ENCODE data around the gene NPFFR1.
"Not testable (repeated sequence)": the region's sequence is repeated elsewhere in the genome, so short reads cannot be mapped to it uniquely, and the experiment has no call there.

The NPFFR1 gene

DNA sequence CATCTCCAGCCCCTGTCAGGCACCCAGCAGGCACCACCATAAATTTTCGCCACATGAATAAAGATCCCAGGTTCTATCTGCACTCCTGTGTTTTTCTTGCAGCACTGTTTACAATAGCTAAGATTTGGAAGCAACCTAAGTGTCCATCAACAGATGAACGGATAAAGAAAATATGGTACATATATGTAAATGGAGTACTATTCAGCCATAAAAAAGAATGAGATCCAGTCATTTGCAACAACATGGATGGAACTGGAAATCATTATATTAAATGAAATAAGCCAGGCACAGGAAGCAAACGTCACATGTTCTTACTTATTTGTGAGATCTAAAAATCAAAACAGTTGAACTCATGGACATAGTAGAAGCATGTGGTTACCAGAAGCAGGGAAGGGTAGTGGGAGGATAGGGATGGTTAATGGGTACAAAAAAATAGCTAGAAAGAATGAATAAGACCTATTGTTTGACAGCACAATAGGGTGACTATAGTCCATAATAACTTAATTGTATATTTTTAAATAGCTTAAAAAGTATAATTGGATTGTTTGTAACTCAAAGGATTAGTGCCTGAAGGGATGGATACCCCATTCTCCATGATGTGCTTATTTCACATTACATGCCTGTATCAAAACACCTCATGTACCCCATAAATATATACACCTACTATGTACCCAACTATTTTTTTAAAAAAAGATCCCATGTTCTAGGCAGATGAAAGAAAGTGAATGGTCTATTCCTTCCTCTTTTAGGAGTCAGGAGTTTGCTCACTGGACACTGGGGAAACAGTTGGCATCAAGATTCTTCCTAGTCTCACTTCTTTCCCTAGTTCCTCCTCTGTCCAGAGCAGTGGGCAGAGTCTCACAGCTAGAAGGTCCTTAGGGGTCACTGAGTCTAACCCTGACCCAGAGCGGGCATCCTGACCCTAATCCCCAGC is 1.0 kb upstream of the NPFFR1 start:
- no peak for DNase-seq

DNA sequence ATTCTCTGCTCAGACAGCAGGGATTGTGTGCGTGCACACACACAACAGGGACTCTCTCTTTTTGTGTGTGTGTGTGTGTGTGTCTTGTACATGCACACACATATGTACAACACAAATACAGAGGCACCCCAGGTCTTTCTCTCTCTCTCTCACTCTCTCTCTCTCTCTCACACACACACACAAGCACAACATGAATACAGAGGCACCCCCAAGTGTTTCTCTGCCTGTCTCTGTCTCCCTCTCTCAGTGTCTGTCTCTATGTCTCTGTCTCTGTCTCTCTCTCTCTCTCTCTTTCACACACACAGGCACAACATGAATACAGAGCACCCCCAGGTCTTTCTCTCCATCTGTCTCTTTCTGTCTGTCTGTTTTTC is 746 bp downstream of the NPFFR1 start:
- DNase-seq = no peak

DNA sequence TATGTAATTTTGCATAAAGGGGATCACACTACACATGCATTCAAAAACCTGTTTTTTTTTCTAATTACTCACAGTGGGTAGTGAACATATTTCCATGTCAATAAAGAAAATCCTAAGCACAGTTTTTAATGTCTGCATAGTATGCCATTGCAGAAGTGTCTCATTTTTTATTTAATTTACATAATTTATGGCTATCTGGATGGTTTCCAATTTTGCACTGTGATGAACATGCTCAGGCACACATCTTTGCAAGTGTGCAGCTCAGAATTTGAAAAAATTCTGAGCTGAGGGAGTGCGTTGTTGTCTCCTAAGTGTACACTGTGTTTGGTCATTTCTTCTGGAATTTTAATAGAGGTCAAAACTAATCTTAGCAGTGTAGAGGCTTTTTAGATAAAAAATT is 2.2 kb downstream of the NPFFR1 start:
- no peak for DNase-seq

DNA sequence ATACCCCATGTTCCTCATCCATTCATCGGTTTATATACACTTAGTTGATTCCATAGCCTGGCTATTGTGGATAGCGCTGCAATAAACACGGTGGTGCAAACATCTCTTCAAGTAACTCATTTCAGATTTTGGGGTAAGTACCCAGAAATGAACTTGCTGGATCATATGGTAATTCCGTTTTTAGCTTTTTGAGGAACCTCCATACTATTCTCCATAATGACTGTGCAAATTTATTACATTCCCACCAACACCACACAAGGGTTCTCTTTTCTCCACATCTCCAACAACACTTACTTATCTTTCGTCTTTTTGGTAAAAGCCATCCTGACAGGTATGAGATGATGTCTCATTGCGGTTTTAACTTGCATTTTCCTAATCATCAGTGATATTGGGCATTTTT is 3.7 kb downstream of the NPFFR1 start:
- DNase-seq = no peak

DNA sequence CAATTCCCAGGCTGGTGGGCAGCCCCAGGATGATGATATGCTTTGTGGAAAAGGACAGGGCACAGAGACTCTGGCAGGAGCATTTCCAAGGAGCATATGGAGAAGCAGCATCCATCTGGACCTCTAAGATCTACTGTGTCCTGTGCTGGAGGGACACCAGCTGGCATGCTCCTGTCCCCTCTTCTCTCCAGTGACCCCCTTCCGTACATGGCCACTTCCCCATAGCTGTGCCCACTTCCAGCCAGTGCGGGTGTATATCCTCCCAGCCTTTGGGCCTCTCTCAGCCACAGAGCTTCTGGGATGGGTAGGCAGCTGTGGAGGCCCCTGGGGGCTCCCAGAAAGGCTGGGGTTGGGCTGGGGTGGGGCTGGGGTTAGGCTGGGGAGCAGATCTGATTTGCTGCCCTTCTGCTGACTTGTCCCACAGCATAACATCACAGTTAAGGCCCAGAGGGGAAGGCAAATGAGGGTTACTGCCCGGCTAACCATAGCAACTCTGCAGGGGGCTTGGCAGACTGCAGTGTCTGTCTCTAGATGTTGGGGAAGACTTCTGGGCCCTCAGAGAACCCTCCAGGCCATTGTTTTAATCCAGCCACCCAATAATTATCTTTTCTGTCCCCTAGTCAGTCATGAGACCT is 6.3 kb downstream of the NPFFR1 start:
- DNase-seq = no peak

DNA sequence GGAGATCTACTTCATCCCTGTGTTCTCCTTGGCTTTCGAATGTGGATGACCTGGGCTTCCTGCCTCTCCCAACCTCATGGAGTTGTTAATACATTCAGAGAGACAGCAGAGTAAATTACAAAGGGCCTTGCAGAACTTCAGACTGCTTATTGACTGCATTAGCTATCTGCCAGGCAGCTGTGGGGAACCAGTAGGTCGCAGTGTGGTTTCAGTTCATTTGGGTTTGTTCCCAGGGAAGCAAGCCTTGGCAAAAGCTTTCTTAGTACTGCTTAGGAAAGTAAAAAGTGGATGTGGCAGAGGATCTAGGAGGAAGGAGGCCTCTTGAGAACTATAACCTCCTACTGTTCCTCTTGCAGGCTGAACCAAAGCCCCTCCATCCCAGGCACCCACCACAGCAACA is 9.2 kb downstream of the NPFFR1 start:
- no peak for DNase-seq

DNA sequence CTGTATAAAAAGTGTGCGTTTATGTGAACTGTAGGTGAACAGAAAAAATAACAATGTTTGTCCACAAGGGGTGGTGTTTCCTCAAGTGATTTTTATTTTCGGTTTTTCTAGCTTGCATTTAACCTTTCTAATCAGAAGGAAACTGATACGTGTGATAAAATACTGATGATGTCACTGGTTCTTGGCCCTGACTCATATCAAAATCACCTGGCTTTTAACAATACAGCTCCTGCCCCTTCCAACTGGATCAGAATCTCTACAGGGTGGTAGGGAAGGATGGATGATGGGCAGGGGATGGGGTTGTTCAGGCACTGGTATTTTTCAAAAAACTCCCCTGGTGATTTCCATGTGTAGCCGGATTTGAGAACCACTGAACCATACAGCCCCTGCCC is 10.9 kb downstream of the NPFFR1 start:
- DNase-seq = no peak

DNA sequence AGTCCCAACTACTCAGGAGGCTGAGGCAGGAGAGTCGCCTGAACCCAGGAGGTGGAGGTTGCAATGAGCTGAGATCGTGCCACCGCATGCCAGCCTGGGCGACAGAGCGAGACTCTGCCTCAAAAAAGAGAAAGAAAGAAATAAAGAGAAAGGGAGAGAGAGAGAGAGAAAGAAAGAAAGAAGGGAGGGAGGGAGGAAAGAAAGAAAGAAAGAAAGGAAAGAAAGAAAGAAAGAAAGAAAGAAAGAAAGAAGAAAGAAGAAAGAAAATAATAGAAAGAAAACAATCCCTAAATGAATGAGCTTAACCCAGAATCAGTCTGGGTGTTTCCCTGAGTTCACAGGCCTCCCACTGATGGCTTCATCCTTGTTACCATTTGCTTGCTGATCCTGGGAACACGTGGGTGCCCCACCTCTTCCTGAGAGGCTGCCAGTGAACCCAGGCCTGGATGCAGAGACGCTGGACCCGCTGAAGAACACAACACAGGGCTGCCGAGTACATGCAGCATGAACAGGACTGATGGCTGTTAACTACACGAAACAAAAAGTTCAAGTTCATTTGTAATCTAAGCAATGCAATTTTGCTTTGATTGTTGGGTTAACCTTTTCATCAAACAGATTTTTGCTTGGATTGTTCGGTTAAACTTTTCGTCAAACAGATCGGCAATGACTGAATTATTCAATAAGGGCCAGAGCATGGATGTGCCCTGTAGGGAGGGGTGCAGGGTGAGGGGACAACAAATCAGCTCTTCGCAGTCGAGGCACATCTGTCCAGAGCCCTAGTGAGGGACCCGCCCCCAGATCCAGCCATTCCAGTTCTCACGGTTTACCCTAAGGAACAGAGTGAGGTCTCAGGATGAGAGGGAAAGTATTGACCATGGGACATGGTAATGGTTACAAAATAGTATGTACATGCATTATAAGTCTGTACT is 11.5 kb downstream of the NPFFR1 start:
- no peak for DNase-seq

DNA sequence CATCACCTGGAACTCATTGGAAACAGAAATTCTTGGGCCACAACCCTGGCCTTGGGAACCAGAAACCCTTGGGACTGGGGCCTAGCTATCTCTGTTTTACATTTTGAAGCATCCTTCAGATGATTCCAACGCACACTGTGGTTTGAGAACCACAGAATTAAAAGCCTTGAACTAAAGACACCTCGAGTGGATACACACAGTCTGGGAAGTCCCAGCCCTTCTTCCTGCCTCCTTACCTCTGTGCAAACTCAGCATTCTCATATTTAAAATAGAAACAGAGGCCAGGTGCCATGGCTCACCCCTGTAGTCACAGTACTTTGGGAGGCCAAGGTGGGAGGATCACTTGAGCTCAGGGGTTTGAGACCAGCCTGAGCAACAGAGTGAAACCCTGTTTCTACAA is 12.9 kb downstream of the NPFFR1 start:
- DNase-seq = no peak

DNA sequence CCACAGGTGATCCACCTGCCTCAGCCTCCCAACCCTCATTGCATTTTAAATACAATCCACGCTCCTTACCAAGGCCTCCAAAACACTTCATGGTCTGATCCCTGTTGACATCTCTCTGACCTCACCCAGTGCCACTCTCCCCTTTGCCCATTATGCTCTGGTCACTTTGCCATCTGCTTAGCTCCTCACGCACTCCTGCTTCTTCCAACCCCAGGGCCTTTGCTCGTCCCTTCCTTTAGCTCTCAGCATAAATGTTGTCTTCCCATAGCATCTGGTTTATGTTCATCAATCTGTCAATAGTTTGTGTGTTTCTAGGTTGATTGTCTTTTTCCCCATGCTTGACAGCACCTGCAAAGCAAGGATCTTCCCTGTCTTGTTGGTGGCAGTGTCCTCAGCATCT is 14.1 kb downstream of the NPFFR1 start:
- DNase-seq = no peak

DNA sequence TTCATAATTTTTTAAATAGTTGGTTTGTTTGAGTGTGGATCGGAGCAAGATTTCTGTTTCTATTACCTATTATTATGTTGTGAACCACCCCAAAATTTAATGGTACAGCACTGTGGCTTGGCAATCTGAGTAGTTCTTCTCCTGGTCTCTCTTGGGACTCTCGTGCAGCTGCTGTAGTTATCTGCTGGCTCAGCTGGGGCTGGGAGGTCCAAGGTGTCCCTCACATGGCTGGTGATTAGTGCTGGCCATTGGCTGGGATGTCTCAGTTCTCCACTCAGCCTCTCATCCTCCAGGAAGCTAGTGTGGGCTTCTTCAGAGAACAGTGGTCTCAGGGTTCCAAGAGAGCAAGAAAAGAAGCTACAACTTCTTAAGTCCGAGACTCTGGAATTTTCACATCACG is 15.4 kb downstream of the NPFFR1 start:
- no peak for DNase-seq

DNA sequence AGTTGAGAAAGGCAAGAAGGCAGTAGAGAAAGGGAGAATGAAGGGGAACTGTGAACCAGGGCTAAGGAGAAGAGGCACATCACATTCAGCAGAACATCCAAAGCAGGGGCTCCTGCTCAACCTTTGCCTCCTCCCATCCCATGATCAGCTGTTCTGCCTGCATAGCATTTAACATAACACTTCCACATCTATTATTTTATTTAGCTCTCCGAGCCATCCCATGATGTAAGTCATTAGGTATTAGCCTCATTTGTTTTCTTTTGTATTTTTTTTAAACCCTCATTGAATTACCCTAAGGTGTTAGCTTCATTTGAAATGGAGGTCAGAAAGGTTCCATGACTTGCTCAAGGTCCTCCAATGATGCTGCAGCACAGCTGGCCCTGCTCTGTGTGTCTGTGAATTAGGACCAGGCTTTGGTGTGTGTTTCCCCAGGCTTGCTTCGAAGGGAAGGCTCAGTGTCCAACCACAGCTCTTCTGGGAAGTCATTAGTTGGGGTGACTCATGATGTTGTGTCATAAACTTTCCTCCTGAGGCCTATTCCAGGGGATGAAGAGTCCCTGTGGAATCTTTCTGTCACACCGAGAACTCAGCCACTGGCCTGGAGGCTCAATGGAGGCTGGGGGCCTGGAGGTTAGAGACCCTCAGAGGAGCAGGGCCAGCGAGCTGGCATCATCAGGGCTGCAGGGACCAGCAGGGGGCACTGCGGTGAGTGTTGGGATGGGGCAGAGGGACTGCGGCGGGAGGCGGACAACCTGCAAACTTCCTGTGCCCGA is 16.5 kb downstream of the NPFFR1 start:
- no peak for DNase-seq

DNA sequence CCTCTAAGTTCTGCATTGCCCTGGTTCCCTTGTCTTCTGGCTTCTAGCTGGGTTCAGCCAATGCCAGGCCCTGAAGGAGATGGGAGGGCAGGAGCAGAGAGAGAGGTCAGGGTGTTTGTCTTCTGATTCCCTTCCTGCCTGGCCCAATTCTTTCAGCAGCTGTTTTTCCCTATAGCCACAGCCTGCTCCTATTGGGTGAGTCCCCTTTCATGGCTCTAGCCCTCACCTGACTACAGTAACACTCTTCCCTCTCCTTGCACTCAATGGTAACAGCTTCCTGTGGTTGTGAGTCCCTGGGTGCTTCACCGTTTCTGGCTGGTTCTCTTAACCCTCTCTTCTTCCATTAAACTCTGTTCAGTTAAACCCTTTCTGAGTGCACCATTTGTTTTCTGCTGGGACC is 17.1 kb downstream of the NPFFR1 start:
- no peak for DNase-seq

DNA sequence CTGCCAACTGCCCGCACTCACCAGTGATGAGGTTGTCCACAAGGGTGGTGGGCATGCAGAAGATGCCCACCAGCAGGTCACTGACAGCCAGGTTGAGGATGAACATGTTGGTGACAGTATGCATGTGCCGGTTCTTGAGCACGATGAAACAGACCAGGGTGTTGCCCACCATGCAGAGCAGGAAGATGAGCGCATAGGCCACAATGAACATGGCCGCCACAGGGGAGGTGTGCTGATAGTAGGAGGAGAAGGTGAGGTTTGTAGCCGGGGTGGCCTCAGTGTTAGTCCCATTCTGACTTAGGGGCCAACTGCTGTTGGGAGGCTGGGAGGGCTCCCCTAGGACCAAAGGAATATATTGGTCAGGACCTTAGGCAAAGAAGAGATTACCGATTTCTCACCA is 17.7 kb downstream of the NPFFR1 start:
- DNase-seq = no peak

DNA sequence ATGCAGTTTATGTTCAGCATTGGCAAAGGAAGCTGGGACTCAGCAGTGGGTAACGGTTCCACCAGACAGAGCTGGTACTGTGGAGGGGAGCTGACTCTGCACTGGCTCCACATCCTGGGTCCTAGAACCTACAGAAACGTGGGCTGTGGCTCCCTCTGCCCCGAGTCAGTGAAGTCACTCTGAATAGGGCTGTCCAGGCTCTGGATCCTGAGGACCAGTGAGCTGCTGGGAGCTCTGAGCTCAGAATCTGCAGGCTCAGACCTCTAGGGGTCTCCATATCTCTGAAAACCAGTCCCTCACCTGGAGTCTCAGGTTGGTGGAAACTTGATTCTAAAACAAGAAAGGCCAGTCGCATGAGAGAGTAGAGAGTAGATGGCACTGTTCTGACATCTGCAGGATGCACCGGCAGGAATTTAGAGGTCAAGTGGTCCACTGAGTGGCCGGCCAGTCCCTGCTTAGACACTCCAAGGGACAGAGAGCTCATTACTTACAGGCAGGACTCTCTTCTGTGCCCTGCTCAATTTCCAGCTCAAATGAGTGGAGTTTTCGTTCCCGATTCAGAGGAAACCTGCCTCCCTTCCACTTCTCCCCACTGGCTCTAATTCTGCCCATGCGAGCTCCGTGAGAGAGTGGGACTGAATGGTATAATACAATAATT is 18.6 kb downstream of the NPFFR1 start:
- DNase-seq = no peak

DNA sequence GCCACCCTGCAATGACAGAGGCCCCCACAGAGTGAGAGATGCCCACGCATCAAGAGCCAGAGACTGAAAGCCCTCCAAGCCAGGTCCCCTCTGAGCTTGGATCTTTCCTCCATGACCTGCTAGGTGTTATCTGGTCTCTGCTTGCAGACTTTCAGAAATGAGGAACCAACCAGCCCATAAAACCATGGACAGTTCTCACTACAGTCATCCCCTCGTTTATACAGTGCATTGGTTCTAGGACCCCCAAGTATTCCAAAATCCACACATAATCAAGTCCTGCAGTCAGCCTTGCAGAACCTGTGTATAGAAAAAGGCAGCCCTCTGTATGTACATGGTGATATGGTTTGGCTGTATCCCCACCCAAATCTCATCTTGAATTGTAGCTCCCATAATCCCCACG is 23.1 kb downstream of the NPFFR1 start:
- no peak for DNase-seq

DNA sequence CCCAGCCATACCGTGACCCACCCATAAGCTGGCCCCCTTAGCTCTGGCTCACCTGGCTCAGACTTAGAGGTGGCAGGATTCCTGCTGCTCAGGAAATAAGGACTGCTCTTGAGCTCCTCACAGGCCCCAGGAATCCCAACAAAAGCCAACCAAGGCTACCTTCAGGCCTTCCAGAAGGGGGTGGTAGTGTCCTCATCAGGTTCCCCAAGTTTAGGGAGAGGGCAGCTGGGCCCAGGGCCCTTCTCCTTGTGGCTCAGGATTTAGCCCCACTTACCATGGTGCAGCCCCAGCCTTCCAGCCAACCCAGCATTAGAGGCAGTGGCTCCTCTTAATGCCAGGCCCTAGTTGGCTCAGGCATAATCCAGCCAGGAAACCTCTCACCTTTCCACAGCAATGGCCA is 23.5 kb downstream of the NPFFR1 start:
- DNase-seq = no peak

DNA sequence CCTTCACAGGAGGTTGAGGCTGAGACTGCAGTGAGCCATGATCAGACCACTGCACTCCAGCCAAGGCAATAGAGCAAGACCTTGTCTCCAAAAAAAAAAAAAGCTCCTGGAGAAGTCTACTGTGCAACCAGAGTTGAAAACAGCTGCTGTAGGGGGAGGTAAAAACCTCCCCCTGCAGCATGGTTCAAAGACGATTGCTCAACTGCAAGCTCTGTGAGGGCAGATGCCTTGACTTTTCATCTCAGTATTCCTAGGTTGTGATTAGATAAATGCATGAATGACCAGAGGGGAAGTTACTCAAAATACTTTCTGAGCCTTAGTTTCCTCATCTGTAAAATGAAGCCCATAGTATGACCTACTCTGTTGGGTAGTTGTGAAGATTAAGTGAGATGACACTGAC is 25.6 kb downstream of the NPFFR1 start:
- DNase-seq = no peak

DNA sequence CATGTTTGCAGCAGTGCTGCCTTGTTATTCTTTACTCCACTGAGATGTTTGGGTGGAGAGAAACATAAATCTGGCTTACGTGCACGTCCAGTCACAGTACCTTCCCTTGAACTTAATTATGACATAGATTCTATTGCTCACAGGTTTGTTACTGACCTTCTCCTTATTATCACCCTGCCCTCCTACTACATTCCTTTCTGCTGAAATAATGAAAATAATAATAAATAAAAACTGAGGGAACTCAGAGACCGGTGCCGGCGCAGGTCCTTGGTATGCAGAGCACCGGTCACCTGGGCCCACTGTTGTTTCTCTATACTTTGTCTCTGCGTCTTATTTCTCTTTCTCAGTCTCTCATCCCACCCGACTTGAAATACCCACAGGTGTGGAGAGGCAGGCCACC is 26.0 kb downstream of the NPFFR1 start:
- not testable (repeated sequence) for DNase-seq

DNA sequence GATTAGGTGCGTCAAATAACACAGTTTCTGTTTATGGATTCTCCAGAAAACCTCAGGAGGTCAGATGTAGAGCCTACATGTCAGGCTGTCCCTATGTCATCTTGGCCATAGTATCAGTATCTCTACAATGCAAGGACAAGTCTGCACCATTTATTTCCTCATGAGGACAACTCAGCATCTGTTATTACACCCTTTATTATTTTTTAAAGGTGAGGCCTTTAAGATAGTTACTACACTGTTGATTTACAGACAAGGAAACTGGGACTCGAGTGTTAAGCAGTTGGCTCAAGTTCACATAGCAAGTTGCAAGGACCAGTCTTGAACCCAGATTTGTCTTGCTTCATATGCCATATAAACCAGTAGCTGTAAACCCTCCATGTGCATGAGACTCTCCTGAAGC is 27.3 kb downstream of the NPFFR1 start:
- no peak for DNase-seq

DNA sequence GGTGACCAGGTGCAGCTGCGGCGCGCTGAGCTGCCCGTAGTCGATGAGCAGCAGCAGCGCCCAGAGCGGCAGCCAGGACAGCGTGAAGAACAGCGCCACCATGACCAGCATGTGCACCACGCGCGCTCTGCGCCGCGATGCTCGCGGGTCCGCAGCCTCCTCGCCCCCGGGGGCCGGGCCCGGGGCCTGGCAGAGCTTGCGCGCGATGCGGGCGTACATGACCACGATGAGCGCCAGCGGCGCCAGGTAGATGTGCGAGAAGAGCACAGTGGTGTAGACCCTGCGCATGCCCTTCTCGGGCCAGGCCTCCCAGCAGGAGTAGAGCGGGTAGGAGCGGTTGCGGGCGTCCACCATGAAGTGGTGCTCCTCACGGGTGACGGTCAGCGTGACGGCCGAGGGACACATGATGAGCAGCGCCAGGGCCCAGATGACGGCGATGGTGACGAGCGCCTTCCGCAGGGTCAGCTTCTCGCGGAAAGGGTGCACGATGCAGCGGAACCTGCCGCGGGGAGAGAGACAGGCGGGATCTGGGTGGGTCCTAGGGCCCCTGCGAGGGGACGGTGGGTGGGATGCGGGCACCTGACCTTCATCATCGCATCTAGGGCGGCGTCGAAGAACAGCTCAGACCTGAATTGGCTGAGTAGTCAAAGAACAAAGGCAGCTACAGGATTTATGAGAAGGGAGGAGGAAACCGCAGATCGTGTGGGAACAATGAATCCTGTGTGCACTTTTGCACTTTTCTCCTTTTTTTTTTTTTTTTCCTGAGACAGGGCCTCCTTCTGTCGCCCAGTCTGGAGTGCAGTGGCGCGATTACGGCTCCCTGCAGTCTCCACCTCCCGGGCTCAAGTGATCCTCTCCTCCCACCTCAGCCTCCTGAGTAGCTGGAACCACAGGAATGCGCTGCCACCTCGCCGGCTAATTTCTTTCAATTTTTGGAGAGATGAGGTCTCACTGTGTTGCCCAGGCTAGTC is 28.2 kb downstream of the NPFFR1 start:
- DNase-seq = no peak
